HL-60 (cell line): ENCODE results near the gene KCNQ5.

ENCODE experiments used
- GABPA ChIP-seq: IDR thresholded peaks from 2 replicates; pipeline ENCODE4 v1.6.1; 2012; ENCODE audit warnings: low read depth
- POLR2AphosphoS5 ChIP-seq: IDR thresholded peaks from 2 replicates; pipeline ENCODE4 v1.6.1; 2012; ENCODE audit warnings: low read depth
- SPI1 ChIP-seq: IDR thresholded peaks from 2 replicates; pipeline ENCODE4 v1.6.1; 2012; ENCODE audit warnings: low read depth, mild to moderate bottlenecking, borderline replicate concordance
- TF ChIP-seq, protein P1 (sequence below): IDR thresholded peaks from one replicate; pipeline ENCODE4 v1.5.1; 2011; ENCODE audit warnings: low read length, control low read depth, inconsistent platforms; ENCODE audit not compliant: insufficient read depth
- TF ChIP-seq, protein P2 (sequence below): IDR thresholded peaks from 2 replicates; pipeline ENCODE4 v1.6.1; 2012; ENCODE audit warnings: low read depth; ENCODE audit not compliant: insufficient replicate concordance

DNA sequence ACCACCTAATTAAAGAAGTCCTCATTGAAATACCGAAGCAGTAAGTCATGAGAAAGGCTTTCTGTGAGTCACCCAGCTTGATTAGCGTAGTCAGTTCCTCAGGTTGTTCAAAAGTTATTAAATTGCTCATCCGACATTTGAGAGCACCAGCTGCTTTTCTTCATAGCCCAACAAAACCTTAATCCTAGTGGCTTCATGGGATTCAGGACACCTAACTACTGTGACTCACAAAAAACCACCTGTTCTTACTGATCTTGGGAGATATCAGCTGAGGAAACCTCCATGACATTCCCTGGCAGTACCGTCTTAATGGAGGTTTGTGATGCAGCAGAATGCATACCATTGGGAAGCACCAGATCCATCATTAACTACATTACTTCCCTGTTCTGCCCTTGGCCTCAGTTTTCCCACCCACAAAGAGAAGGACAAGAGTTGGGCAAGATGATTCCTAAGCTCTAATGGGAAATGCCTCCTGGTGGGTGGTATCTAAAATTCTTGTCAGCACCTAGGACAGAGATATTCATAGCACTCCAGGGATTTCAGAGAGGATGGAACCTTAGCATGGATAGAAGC, 499.6 kb downstream of the KCNQ5 start:
- TF ChIP-seq, protein P1, sequence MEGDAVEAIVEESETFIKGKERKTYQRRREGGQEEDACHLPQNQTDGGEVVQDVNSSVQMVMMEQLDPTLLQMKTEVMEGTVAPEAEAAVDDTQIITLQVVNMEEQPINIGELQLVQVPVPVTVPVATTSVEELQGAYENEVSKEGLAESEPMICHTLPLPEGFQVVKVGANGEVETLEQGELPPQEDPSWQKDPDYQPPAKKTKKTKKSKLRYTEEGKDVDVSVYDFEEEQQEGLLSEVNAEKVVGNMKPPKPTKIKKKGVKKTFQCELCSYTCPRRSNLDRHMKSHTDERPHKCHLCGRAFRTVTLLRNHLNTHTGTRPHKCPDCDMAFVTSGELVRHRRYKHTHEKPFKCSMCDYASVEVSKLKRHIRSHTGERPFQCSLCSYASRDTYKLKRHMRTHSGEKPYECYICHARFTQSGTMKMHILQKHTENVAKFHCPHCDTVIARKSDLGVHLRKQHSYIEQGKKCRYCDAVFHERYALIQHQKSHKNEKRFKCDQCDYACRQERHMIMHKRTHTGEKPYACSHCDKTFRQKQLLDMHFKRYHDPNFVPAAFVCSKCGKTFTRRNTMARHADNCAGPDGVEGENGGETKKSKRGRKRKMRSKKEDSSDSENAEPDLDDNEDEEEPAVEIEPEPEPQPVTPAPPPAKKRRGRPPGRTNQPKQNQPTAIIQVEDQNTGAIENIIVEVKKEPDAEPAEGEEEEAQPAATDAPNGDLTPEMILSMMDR = no peak
- TF ChIP-seq, protein P2, sequence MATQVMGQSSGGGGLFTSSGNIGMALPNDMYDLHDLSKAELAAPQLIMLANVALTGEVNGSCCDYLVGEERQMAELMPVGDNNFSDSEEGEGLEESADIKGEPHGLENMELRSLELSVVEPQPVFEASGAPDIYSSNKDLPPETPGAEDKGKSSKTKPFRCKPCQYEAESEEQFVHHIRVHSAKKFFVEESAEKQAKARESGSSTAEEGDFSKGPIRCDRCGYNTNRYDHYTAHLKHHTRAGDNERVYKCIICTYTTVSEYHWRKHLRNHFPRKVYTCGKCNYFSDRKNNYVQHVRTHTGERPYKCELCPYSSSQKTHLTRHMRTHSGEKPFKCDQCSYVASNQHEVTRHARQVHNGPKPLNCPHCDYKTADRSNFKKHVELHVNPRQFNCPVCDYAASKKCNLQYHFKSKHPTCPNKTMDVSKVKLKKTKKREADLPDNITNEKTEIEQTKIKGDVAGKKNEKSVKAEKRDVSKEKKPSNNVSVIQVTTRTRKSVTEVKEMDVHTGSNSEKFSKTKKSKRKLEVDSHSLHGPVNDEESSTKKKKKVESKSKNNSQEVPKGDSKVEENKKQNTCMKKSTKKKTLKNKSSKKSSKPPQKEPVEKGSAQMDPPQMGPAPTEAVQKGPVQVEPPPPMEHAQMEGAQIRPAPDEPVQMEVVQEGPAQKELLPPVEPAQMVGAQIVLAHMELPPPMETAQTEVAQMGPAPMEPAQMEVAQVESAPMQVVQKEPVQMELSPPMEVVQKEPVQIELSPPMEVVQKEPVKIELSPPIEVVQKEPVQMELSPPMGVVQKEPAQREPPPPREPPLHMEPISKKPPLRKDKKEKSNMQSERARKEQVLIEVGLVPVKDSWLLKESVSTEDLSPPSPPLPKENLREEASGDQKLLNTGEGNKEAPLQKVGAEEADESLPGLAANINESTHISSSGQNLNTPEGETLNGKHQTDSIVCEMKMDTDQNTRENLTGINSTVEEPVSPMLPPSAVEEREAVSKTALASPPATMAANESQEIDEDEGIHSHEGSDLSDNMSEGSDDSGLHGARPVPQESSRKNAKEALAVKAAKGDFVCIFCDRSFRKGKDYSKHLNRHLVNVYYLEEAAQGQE = peak; percentile 84
- no peak for TF ChIP-seq POLR2AphosphoS5
- no peak for TF ChIP-seq GABPA
- no peak for TF ChIP-seq SPI1
